Measurements from ENCODE around the gene PRDM16.

DNA sequence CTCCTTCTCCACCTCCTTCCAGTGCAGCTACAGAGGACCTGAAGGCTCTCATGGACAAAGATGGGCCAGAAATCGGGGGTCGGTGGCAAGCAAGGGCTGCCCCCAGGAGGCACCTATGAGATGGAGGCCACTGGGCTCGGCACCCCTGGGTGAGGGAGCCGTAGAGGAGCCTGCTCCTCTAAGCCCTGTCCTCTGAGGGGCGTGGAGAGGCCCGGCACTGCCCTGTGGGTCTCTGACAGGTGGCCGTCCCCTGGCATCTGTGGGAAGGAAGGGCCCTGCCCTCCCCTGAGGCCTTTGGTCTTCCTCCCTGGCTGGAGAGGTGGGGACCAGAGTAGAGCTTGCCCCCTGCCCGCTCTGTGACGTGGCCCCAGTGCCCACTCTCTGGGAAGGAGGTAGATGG is 30.9 kb downstream of the PRDM16 start:
- TF ChIP-seq, protein P1, sequence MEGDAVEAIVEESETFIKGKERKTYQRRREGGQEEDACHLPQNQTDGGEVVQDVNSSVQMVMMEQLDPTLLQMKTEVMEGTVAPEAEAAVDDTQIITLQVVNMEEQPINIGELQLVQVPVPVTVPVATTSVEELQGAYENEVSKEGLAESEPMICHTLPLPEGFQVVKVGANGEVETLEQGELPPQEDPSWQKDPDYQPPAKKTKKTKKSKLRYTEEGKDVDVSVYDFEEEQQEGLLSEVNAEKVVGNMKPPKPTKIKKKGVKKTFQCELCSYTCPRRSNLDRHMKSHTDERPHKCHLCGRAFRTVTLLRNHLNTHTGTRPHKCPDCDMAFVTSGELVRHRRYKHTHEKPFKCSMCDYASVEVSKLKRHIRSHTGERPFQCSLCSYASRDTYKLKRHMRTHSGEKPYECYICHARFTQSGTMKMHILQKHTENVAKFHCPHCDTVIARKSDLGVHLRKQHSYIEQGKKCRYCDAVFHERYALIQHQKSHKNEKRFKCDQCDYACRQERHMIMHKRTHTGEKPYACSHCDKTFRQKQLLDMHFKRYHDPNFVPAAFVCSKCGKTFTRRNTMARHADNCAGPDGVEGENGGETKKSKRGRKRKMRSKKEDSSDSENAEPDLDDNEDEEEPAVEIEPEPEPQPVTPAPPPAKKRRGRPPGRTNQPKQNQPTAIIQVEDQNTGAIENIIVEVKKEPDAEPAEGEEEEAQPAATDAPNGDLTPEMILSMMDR (conservative IDR thresholded peaks at IDR 0.05 in 1 of 2, IDR thresholded peaks at IDR 0.05 in 1 of 2; ENCODE audit: extremely low read depth in 1 of 2, insufficient read depth in 1 of 2, low read depth in 1 of 2, low read length in 2 of 2) = no peak
- no peak for TF ChIP-seq EZH2 (IDR thresholded peaks at IDR 0.05; ENCODE audit: borderline replicate concordance, low read length)
